NT2/D1 (cell line): Measurements from ENCODE around the gene TENM4.

Experiments used
- DNase-seq: peaks from one replicate; pipeline ENCODE4 v3.0.0-alpha.2; 2011; ENCODE audit warnings: low read depth, low spot score
- H3K27me3 ChIP-seq: 2 replicates; pipeline ENCODE4 v1.6.0; 2011; ENCODE audit warnings: mild to moderate bottlenecking; ENCODE audit not compliant: insufficient read length, insufficient read depth
- H3K36me3 ChIP-seq: 2 replicates; pipeline ENCODE4 v1.6.1; 2011; ENCODE audit warnings: mild to moderate bottlenecking, low read length, mixed read lengths; ENCODE audit not compliant: insufficient read depth, insufficient read length
- H3K4me1 ChIP-seq: 2 replicates; pipeline ENCODE4 v1.5.1; 2011; ENCODE audit not compliant: insufficient read depth, insufficient read length
- H3K4me3 ChIP-seq: 2 replicates; pipeline ENCODE4 v1.5.1; 2011; ENCODE audit warnings: low read depth; ENCODE audit not compliant: insufficient read length
- H3K9ac ChIP-seq: 2 replicates; pipeline ENCODE4 v1.6.0; 2011; ENCODE audit warnings: low read depth; ENCODE audit not compliant: insufficient read length
- H3K9me3 ChIP-seq: 2 replicates; pipeline ENCODE4 v1.5.1; 2011; ENCODE audit warnings: mild to moderate bottlenecking, low read length; ENCODE audit not compliant: insufficient read depth
- SUZ12 ChIP-seq: IDR thresholded peaks from 2 replicates; pipeline ENCODE4 v1.6.1; 2011; ENCODE audit not compliant: insufficient read length, insufficient read depth; ENCODE audit errors: extremely low read depth
- YY1 ChIP-seq: IDR thresholded peaks from 2 replicates; pipeline ENCODE4 v1.6.1; 2011; ENCODE audit not compliant: insufficient read length, insufficient read depth
- ZNF274 ChIP-seq: IDR thresholded peaks from 2 replicates; pipeline ENCODE4 v1.6.1; 2011; ENCODE audit warnings: mild to moderate bottlenecking, low read depth, low read length

The TENM4 gene

DNA sequence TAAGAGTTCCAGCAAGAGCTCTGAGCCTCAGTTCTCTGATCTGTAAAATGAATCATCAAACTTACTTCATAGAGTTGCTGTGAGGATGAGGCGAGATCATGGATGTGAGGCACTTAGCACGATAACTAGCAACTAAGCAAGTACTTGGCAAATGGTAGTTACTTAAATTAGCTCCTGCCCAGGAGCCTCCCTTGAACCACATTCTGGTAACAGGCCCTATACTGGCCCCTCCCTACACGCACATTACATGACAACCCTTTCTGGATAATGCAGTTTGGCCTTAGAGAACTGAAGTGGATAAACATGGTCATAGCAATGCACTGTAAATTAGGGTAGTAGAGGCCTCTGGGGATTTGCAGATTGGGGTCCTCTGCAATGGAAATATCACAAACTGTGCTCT lies 678.7 kb downstream of the TENM4 start:
- no peak for TF ChIP-seq YY1
- TF ChIP-seq ZNF274: no peak
- no peak for TF ChIP-seq SUZ12
- no peak for DNase-seq
- H3K9me3 ChIP-seq: no peaks in the 10 kb centered on the region
- no peaks in the 10 kb centered on the region for H3K36me3 ChIP-seq
- H3K4me3 ChIP-seq: no peak overlapping the region
- H3K9ac ChIP-seq: no peak overlapping the region
- H3K27me3 ChIP-seq: no peaks in the 10 kb centered on the region
- no peaks in the 10 kb centered on the region for H3K4me1 ChIP-seq

DNA sequence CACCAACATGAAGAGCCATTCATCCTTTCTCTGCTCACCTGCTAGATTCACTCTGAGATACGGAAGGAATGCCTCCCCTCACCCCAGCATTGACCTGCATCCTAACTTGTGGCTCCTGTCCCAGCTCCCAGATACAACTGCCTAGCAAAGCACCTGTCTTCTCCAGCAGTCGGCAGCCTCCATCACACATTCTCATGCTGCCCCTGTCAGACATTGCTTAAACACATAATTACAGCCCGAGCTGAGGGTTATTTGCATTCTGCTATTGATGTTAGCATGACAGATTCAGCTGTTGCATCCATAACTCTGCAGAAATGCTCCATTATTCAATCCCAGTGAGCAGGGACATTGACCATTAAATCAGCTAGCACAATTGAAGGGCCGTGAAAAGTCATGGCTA lies 681.8 kb downstream of the TENM4 start:
- no peaks in the 10 kb centered on the region for H3K9me3 ChIP-seq
- TF ChIP-seq YY1: no peak
- no peak for TF ChIP-seq SUZ12
- no peak for TF ChIP-seq ZNF274
- DNase-seq: no peak
- H3K4me1 ChIP-seq: peaks cover 2% of the 10 kb centered on the region
- no peak overlapping the region for H3K4me3 ChIP-seq
- no peak overlapping the region for H3K9ac ChIP-seq
- no peaks in the 10 kb centered on the region for H3K36me3 ChIP-seq
- no peaks in the 10 kb centered on the region for H3K27me3 ChIP-seq

DNA sequence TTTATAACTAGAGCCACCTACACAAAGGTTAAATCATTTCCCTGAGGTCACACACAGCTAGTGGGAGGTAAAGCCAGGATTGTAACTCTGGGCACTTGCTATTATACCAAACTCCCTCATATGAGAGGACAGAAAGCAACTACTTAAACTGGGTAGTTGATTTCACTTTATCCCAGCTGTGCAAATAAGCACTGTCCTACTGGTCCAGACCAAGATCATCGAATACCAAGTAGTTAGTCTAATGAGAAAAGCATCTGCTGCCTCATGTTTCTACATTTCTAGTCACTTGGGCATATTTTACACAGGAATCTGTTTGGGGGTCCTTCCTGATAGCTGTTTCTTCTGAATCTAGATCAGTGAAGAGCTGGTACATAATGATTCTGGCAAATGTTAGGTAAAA lies 687.5 kb downstream of the TENM4 start:
- Histone ChIP-seq H3K9ac (no peak overlapping the region), H3K36me3 (no peaks in the 10 kb centered on the region), H3K27me3 (no peaks in the 10 kb centered on the region), H3K9me3 (no peaks in the 10 kb centered on the region), H3K4me1 (peaks cover 2% of the 10 kb centered on the region), H3K4me3 (no peak overlapping the region)
- DNase-seq: no peak
- TF ChIP-seq SUZ12: no peak
- no peak for TF ChIP-seq YY1
- no peak for TF ChIP-seq ZNF274

DNA sequence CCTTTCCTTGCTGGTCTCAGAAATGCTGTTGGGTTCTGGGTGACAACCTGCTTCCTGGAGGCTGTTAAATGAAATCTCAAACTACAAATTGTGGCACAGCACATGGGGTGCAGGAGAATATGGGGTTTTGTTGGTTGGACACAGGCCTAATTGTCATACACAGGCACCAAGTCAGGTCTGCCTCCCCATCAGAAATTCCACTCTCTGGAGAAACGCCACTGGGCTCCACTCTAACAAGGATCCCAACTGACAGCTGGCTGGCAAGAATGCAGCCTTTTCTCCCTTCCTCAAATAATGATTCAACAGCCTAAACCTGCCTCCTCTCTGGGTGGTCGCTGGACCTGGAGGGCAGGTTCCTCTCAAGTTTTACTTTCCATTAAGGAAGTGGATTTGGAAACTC lies 688.3 kb downstream of the TENM4 start:
- Histone ChIP-seq H3K9ac (no peak overlapping the region), H3K27me3 (no peaks in the 10 kb centered on the region), H3K36me3 (no peaks in the 10 kb centered on the region), H3K4me1 (peaks cover 2% of the 10 kb centered on the region), H3K9me3 (no peaks in the 10 kb centered on the region), H3K4me3 (no peak overlapping the region)
- DNase-seq: no peak
- no peak for TF ChIP-seq YY1
- TF ChIP-seq SUZ12: no peak
- TF ChIP-seq ZNF274: no peak

DNA sequence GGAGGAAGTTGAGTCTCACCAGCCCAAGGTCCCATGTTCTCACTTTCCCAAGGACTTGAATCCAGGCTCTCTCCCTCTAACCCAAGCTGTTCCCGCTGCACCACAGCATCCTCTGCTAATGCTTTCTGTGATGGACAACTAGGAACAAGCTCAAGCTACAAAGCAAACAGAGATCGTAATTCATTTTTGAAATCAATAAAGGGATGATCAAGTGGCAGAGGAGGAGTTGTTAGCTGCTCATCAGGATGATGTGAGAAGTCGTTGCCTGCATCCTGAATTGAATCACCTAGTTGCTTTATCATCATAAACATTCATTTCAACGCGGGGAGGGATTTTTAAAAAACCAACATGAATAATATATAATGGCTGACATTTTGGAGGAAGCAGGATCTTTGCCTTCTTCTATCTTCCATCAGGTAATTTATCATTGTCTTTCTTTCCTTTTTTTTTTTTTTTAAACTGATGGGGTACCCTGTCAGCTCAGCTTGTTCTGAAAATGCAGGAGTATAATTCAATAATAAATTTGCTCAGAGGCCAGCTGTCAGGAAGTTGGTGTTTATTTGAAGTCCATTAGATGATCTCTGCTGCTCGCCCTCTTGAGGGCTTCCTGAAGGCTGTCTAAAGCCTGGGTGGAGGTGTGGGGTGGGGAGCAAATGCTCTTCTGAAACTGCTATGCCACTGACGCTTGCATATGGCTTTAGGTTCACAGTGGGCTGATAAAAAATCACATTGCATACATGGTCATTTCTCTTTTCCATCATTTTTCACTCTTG lies 691.7 kb downstream of the TENM4 start:
- Histone ChIP-seq H3K4me1 (no peaks in the 10 kb centered on the region), H3K36me3 (no peaks in the 10 kb centered on the region), H3K9me3 (no peaks in the 10 kb centered on the region), H3K9ac (no peak overlapping the region), H3K27me3 (no peaks in the 10 kb centered on the region), H3K4me3 (no peak overlapping the region)
- TF ChIP-seq ZNF274 (no peak), SUZ12 (no peak), YY1 (no peak)
- no peak for DNase-seq

DNA sequence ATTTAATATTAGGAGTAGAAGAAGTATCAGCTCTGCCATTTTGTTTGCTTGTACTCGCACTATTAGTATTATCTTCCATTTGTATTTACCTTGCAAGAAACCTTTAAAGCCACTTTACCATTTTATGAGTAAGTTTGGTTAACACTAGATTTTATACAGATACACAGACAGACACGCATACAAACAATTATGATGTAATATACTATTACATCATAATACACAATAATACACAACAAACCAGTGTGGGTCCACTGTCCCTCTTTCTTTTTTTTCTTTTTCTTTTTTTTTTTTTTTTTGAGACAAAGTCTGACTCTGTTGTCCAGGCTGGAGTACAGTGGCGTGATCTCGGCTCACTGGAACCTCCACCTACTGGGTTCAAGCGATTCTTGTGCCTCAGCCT lies 695.9 kb downstream of the TENM4 start:
- H3K36me3 ChIP-seq: no peaks in the 10 kb centered on the region
- no peak overlapping the region for H3K4me3 ChIP-seq
- DNase-seq: no peak
- no peaks in the 10 kb centered on the region for H3K27me3 ChIP-seq
- H3K4me1 ChIP-seq: no peaks in the 10 kb centered on the region
- no peak overlapping the region for H3K9ac ChIP-seq
- no peaks in the 10 kb centered on the region for H3K9me3 ChIP-seq
- TF ChIP-seq SUZ12 (no peak), ZNF274 (no peak)

DNA sequence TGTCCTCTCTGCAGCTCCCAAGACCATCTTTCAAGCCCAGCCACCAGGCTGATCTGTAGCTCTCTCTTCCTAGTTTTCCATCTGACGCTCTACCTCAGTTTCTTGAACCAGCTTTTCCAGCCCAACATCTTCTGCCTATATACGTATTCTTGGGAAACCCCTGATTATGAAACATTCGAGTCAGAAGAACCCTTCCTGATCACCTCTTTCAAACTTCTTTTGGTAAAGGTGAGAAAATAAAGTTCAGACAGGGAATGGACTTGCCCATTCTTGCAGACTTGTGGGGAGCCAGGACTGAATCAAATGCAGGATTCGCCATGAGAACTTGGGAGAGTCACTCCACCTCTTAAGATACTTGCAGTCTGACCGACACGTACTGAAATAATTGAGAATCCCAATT lies 696.6 kb downstream of the TENM4 start:
- Histone ChIP-seq H3K4me3 (no peak overlapping the region), H3K9me3 (no peaks in the 10 kb centered on the region), H3K27me3 (no peaks in the 10 kb centered on the region), H3K36me3 (no peaks in the 10 kb centered on the region), H3K4me1 (no peaks in the 10 kb centered on the region), H3K9ac (no peak overlapping the region)
- DNase-seq: no peak
- TF ChIP-seq SUZ12 (no peak), YY1 (no peak), ZNF274 (no peak)

DNA sequence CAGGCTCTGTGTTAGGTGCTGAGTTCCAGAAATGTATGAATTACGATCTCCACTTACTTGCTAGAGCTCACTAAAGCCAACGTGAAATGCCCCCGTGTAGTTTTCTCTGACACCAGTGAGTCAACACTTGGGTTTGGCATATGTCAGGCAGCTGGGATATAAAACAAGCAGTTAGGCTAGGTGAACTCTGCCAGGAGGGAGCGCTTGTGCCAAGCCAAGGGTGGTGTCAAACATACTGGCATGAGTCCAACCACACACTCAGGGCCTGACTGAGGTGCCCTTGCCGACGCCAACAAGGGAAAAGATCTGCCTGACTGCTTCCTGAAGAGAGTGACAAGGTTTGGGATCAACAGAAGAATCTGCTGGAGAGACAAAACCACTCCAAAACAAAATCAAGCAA lies 698.4 kb downstream of the TENM4 start:
- Histone ChIP-seq H3K9me3 (no peaks in the 10 kb centered on the region), H3K36me3 (no peaks in the 10 kb centered on the region), H3K9ac (no peak overlapping the region), H3K4me3 (no peak overlapping the region), H3K4me1 (no peaks in the 10 kb centered on the region), H3K27me3 (no peaks in the 10 kb centered on the region)
- no peak for DNase-seq
- TF ChIP-seq ZNF274: no peak
- no peak for TF ChIP-seq YY1
- no peak for TF ChIP-seq SUZ12
